HG03066 (cell line): ENCODE results near the gene KIDINS220.

ENCODE experiments used
- ATAC-seq: cut with Tn5 transposase; IDR thresholded peaks from one replicate; pipeline ENCODE4 v1.9.1; 2021; ENCODE audit warnings: low read depth; ENCODE audit not compliant: unreplicated experiment

The KIDINS220 gene

GRCh38 chr2:8806885-8807704 is 30.3 kb downstream of the KIDINS220 start:
- no peak for ATAC-seq

- no peak for ATAC-seq
Measured at GRCh38 chr2:8805278-8806210, 31.9 kb downstream of the KIDINS220 start.

GRCh38 chr2:8803658-8804379 is 33.6 kb downstream of the KIDINS220 start:
- peak; percentile 99 for ATAC-seq

- ATAC-seq, result no peak
Measured at GRCh38 chr2:8802741-8803140, 34.7 kb downstream of the KIDINS220 start.

GRCh38 chr2:8800821-8801220 is 36.6 kb downstream of the KIDINS220 start:
- ATAC-seq, result no peak

GRCh38 chr2:8800218-8800617 is 37.2 kb downstream of the KIDINS220 start:
- no peak for ATAC-seq

- ATAC-seq, result no peak
Measured at GRCh38 chr2:8799004-8799403, 38.4 kb downstream of the KIDINS220 start.

GRCh38 chr2:8798393-8798792 is 39.0 kb downstream of the KIDINS220 start:
- no peak for ATAC-seq

GRCh38 chr2:8797682-8798081 is 39.7 kb downstream of the KIDINS220 start:
- ATAC-seq, result no peak

GRCh38 chr2:8796878-8797550 is 40.4 kb downstream of the KIDINS220 start:
- peak; percentile 73 for ATAC-seq

- no peak for ATAC-seq
Measured at GRCh38 chr2:8796315-8796848, 41.0 kb downstream of the KIDINS220 start.

- ATAC-seq, result no peak
Measured at GRCh38 chr2:8794923-8795825, 42.2 kb downstream of the KIDINS220 start.

GRCh38 chr2:8790739-8791162 is 46.7 kb downstream of the KIDINS220 start:
- no peak for ATAC-seq

GRCh38 chr2:8786463-8786862 is 51.0 kb downstream of the KIDINS220 start:
- ATAC-seq, result no peak

- ATAC-seq, result no peak
Measured at GRCh38 chr2:8779795-8780671, 57.4 kb downstream of the KIDINS220 start.

- no peak for ATAC-seq
Measured at GRCh38 chr2:8774371-8774770, 63.0 kb downstream of the KIDINS220 start.

- ATAC-seq, result no peak
Measured at GRCh38 chr2:8767324-8767723, 70.1 kb downstream of the KIDINS220 start.
